Thoracic aorta (tissue), 2 donors: ENCODE measurements around the gene LRRC56. TPM values are rescaled to one million over a fixed set of nuclear protein-coding genes. Genes with fewer than 3 reads are reported as not detected.

Source experiments
- ATAC-seq: fragments of 150-250 bp; one replicate; pipeline ENCODE4 v1.8.0; 2017; ENCODE audit warnings: low read depth; ENCODE audit not compliant: insufficient number of reproducible peaks, low FRiP score
- DNase-seq: peaks from one replicate; pipeline ENCODE4 v3.0.0-alpha.2; 2020; ENCODE audit warnings: low spot score
- H3K27ac ChIP-seq, 2 donors: fragments of 200-600 bp; sonication (generic); 1 replicate in 1 of 2; 2 replicates in 1 of 2; pipeline ENCODE4 v1.5.1; 2016; ENCODE audit warnings: mild to moderate bottlenecking in 2 of 2, moderate library complexity in 2 of 2
- H3K27me3 ChIP-seq: fragments of 200-600 bp; sonication (generic); replicated peaks from 2 replicates; pipeline ENCODE4 v1.6.0; 2016; ENCODE audit warnings: mild to moderate bottlenecking; ENCODE audit not compliant: insufficient read depth
- H3K36me3 ChIP-seq: fragments of 200-600 bp; sonication (generic); one replicate; pipeline ENCODE4 v1.5.1; 2016
- H3K4me1 ChIP-seq, 2 donors: fragments of 200-600 bp; sonication (generic); 1 replicate in 1 of 2; 2 replicates in 1 of 2; pipeline versions ENCODE4 v1.5.1 to v1.6.0; 2016; ENCODE audit warnings: low read depth in 2 of 2, mild to moderate bottlenecking in 1 of 2; ENCODE audit not compliant: control insufficient read depth in 1 of 2
- H3K4me3 ChIP-seq: fragments of 200-600 bp; sonication (generic); 2 replicates; pipeline ENCODE4 v1.5.1; 2016; ENCODE audit warnings: mild to moderate bottlenecking
- H3K9me3 ChIP-seq: fragments of 200-600 bp; sonication (generic); 2 replicates; pipeline ENCODE4 v1.5.1; 2016
- total RNA-seq, 2 donors: library from RNA; depleted of rRNA; stranded (reverse); fragments of >200 nt; gene quantifications; one replicate each; pipeline versions ENCODE4 v1.1.0 to v1.2.3, GENCODE V29; 2016
- TF ChIP-seq, protein P1 (sequence below): fragments of 200-600 bp; sonication (generic); IDR thresholded peaks from one replicate; pipeline ENCODE4 v1.5.1; 2019; ENCODE audit warnings: antibody characterized with exemption

LRRC56 gene
- total RNA-seq, 2 donors from 2014 or later, result 0.41 TPM; not detected in 1

- Histone ChIP-seq H3K36me3 (peaks cover 62% of the 10 kb centered on the region), H3K4me1 (peaks cover 9 to 11% of the 10 kb centered on the region in 2 donors), H3K9me3 (no peaks in the 10 kb centered on the region), H3K27ac (no peak overlapping the region), H3K4me3 (no peak overlapping the region), H3K27me3 (no peaks in the 10 kb centered on the region)
- ATAC-seq (no peak), DNase-seq (no peak)
- TF ChIP-seq, protein P1, sequence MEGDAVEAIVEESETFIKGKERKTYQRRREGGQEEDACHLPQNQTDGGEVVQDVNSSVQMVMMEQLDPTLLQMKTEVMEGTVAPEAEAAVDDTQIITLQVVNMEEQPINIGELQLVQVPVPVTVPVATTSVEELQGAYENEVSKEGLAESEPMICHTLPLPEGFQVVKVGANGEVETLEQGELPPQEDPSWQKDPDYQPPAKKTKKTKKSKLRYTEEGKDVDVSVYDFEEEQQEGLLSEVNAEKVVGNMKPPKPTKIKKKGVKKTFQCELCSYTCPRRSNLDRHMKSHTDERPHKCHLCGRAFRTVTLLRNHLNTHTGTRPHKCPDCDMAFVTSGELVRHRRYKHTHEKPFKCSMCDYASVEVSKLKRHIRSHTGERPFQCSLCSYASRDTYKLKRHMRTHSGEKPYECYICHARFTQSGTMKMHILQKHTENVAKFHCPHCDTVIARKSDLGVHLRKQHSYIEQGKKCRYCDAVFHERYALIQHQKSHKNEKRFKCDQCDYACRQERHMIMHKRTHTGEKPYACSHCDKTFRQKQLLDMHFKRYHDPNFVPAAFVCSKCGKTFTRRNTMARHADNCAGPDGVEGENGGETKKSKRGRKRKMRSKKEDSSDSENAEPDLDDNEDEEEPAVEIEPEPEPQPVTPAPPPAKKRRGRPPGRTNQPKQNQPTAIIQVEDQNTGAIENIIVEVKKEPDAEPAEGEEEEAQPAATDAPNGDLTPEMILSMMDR, result no peak
These were observed 47.0 kb downstream of the LRRC56 start for GRCh38 chr11:584287-584686.

DNA sequence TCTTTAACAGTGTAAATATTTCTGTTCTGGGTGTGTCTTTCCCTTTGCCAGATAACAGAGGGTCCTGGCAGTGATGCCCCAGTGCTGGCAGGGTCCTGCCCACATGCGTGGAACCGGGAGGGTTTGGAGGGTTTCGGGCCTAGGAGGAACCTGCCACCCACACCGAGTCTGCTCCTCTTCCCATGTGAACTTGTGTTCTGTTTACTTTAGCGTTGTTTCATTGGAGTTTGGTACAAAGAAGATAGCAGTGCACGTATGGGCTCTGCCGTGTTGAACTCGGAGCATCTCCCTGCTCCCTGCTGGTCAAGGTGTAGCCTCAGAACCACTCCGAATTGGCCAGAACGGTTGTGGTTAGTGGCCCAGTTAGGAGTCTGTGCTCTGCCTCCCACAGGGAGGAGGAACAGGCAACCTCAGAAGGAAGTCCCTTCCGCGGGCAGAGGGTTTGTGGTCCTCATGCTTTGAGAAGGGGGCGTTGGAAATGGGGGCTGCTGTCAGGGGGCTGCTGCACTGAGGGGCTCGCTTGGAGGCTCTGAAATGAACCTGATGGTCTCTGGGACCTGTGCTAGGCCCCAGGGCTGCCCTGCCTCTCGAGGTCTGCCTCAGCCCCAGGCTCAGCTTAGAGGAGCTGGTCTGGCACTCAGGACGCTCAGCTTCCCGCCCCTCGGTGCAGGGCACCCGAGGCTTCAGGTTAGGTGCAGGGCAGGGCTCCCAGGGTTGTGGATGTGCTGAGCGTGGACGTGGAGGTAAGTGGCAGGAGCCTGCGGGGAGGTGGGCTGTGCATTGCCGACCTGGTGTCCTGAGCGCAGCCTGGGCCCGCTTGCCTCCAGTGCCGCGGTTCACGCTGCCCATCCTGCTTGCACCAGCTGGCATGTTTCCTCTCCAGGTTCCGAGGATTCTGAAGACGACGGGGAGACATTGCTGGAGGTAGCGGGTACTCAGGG lies 49.3 kb downstream of the LRRC56 start:
- ATAC-seq, result no peak
- no peaks in the 10 kb centered on the region for H3K9me3 ChIP-seq
- no peaks in the 10 kb centered on the region for H3K27me3 ChIP-seq
- H3K27ac ChIP-seq, result no peak overlapping the region
- no peak overlapping the region for H3K4me3 ChIP-seq
- TF ChIP-seq, protein P1, result no peak
- DNase-seq, result no peak
- peaks cover 78% of the 10 kb centered on the region for H3K36me3 ChIP-seq
- no peaks in the 10 kb centered on the region for H3K4me1 ChIP-seq

GRCh38 chr11:587546-587945 lies 50.2 kb downstream of the LRRC56 start:
- no peaks in the 10 kb centered on the region for H3K4me1 ChIP-seq
- peaks cover 76% of the 10 kb centered on the region for H3K36me3 ChIP-seq

DNA sequence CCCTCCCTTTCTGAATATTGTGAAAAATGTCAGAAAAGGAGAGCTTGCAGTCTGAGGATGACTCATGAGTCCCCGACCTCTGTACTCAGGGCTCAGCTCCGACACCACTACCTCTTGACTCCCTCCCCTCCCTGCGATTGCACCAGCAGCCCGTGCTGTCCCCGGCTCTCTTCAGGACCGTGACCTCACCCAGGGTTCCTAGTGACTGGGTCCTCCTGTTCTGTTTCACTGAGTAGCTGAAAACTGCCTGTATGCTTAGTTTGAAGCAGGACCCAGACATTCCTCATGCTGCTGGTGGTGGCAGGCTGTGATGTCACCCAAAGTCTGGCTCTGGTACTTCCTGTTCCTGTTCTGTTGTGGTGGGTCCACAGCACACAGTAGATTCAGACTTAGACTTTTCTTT lies 50.7 kb downstream of the LRRC56 start:
- no peak for ATAC-seq
- Histone ChIP-seq H3K9me3 (no peaks in the 10 kb centered on the region), H3K27me3 (no peaks in the 10 kb centered on the region), H3K4me3 (no peak overlapping the region), H3K27ac (peak overlapping the region in 1 of 2 donors; percentile 49), H3K4me1 (no peaks in the 10 kb centered on the region), H3K36me3 (peaks cover 77% of the 10 kb centered on the region)
- TF ChIP-seq, protein P1, result no peak
- DNase-seq, result no peak

More at GRCh38 chr11:587546-587945, 50.2 kb downstream of the LRRC56 start:
- H3K27ac ChIP-seq, result no peak overlapping the region
- TF ChIP-seq, protein P1, result no peak
- no peak for DNase-seq
- H3K9me3 ChIP-seq, result no peaks in the 10 kb centered on the region
- no peaks in the 10 kb centered on the region for H3K27me3 ChIP-seq
- ATAC-seq, result no peak
- H3K4me3 ChIP-seq, result no peak overlapping the region

DNA sequence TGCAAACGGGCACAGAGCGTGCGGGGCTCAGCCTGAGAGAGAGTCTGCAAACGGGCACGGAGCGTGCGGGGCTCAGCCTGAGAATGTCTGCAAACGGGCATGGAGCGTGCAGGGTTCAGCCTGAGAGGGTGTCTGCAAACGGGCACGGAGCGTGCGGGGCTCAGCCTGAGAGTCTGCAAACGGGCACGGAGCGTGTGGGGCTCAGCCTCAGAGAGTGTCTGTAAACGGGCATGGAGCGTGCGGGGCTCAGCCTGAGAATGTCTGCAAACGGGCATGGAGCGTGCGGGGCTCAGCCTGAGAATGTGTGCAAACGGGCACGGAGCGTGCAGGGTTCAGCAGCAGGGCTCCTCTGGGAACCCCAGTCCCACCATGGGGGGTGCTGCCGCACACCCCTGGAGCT lies 52.5 kb downstream of the LRRC56 start:
- Histone ChIP-seq H3K27ac (no peak overlapping the region), H3K4me1 (no peaks in the 10 kb centered on the region), H3K4me3 (no peak overlapping the region), H3K36me3 (peaks cover 80% of the 10 kb centered on the region), H3K27me3 (no peaks in the 10 kb centered on the region), H3K9me3 (no peaks in the 10 kb centered on the region)
- ATAC-seq, result no peak
- DNase-seq, result no peak
- TF ChIP-seq, protein P1, result no peak
